Neural progenitor cell (in vitro differentiated cells): ENCODE results near the gene SPON1. TPM values are rescaled to one million over a fixed set of nuclear protein-coding genes. Genes with fewer than 3 reads are reported as not detected.

ENCODE experiments used
- DNase-seq: peaks from one replicate; pipeline ENCODE4 v3.0.0-alpha.2; 2016; ENCODE audit warnings: low spot score
- H2AFZ ChIP-seq: fragments of 200-600 bp; sonication (generic); replicated peaks from 2 replicates; pipeline ENCODE4 v1.6.1; 2016; ENCODE audit warnings: antibody characterized with exemption
- H3F3A ChIP-seq: fragments of 200-600 bp; sonication (generic); 2 replicates; pipeline ENCODE4 v1.6.1; 2016; ENCODE audit warnings: antibody characterized with exemption, low read depth
- H3K27ac ChIP-seq: fragments of 200-600 bp; sonication (generic); 2 replicates; pipeline ENCODE4 v1.5.1; 2016; ENCODE audit warnings: mild to moderate bottlenecking
- H3K27me3 ChIP-seq: fragments of 200-600 bp; sonication (generic); 2 replicates; pipeline ENCODE4 v1.6.1; 2016; ENCODE audit warnings: mild to moderate bottlenecking, moderate library complexity
- H3K36me3 ChIP-seq: fragments of 200-600 bp; sonication (generic); 2 replicates; pipeline ENCODE4 v1.5.1; 2016
- H3K4me1 ChIP-seq: fragments of 200-600 bp; sonication (generic); 2 replicates; pipeline ENCODE4 v1.6.1; 2016; ENCODE audit warnings: mixed run types
- H3K4me2 ChIP-seq: fragments of 200-600 bp; sonication (generic); 2 replicates; pipeline ENCODE4 v1.6.1; 2016
- H3K4me3 ChIP-seq: fragments of 200-600 bp; sonication (generic); 2 replicates; pipeline ENCODE4 v1.5.1; 2016
- H3K79me2 ChIP-seq: fragments of 200-600 bp; sonication (generic); 2 replicates; pipeline ENCODE4 v1.6.1; 2016; ENCODE audit warnings: low read depth
- H3K9ac ChIP-seq: fragments of 200-600 bp; sonication (generic); 2 replicates; pipeline ENCODE4 v1.6.1; 2016
- H3K9me3 ChIP-seq: fragments of 200-600 bp; sonication (generic); 2 replicates; pipeline ENCODE4 v1.5.1; 2016; ENCODE audit warnings: low read depth
- H4K20me1 ChIP-seq: fragments of 200-600 bp; sonication (generic); 2 replicates; pipeline ENCODE4 v1.6.1; 2016; ENCODE audit warnings: low read depth
- H3K27ac Mint-ChIP-seq: 3 replicates; pipeline ENCODE4 v1.8.0; 2021; ENCODE audit warnings: mixed read lengths
- H3K27me3 Mint-ChIP-seq: 2 replicates; pipeline ENCODE4 v1.8.0; 2022; ENCODE audit warnings: low read depth, mild to moderate bottlenecking, inconsistent platforms, moderate library complexity, mixed read lengths; ENCODE audit not compliant: insufficient read depth
- H3K36me3 Mint-ChIP-seq: 3 replicates; pipeline ENCODE4 v1.8.0; 2021; ENCODE audit warnings: mixed read lengths
- H3K4me1 Mint-ChIP-seq: 3 replicates; pipeline ENCODE4 v1.8.0; 2021; ENCODE audit warnings: mixed read lengths
- H3K4me3 Mint-ChIP-seq: 3 replicates; pipeline ENCODE4 v1.8.0; 2021; ENCODE audit warnings: mild to moderate bottlenecking, moderate library complexity, mixed read lengths
- H3K9me3 Mint-ChIP-seq: 3 replicates; pipeline ENCODE4 v1.8.0; 2020; ENCODE audit warnings: mixed read lengths
- EZH2 ChIP-seq: fragments of 200-600 bp; sonication (generic); IDR thresholded peaks from 2 replicates; pipeline ENCODE4 v1.6.1; 2017; ENCODE audit warnings: antibody characterized with exemption, mild to moderate bottlenecking, moderate library complexity
- EZH2phosphoT487 ChIP-seq: fragments of 200-600 bp; sonication (generic); IDR thresholded peaks from 2 replicates; pipeline ENCODE4 v1.6.1; 2017; ENCODE audit warnings: antibody characterized with exemption
- total RNA-seq: library from RNA; depleted of rRNA; stranded (reverse); fragments of >200 nt; gene quantifications from 2 replicates; pipeline ENCODE4 v1.2.3, GENCODE V29; 2015; ENCODE audit warnings: low replicate concordance
- TF ChIP-seq, protein P1 (sequence below): fragments of 200-600 bp; sonication (generic); IDR thresholded peaks from 2 replicates; pipeline ENCODE4 v1.5.1; 2017; ENCODE audit warnings: antibody characterized with exemption, mild to moderate bottlenecking

SPON1 gene
- total RNA-seq, 1 donor from 2014 or later = 35.4 TPM

DNA sequence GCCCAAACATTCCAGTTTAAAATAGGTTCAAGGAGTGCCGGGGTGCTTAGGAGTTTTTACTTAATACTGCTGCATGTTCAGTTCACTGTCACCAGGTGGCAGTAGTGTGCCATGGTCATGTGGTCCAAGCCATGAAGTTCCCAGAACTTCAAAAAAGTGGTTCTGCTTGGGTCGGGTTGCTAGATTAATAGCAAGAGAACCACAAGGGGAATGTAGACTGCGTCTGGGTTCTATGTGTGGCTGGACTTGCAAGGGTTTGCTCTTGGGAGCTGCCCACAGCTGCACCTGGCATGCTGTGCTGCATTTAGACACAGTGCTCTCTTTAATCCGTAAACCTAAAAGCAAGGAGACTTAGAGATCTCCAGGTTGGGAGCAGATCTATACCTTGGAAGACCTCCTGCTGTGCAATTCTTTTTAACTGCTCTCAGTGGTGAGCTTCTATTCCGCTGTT is 6.5 kb upstream of the SPON1 start:
- Mint-ChIP-seq H3K36me3 (no peaks in the 10 kb centered on the region), H3K4me1 (peaks cover 11% of the 10 kb centered on the region), H3K27ac (no peak overlapping the region), H3K27me3 (peaks cover 5% of the 10 kb centered on the region), H3K9me3 (no peaks in the 10 kb centered on the region), H3K4me3 (no peak overlapping the region)
- Histone ChIP-seq H3K9ac (no peak overlapping the region), H3K27me3 (peaks cover 20% of the 10 kb centered on the region), H3K79me2 (no peaks in the 10 kb centered on the region), H3K27ac (no peak overlapping the region), H3K4me3 (no peak overlapping the region), H3K36me3 (no peaks in the 10 kb centered on the region), H3K9me3 (no peaks in the 10 kb centered on the region), H3F3A (peaks cover 9% of the 10 kb centered on the region), H3K4me2 (no peak overlapping the region), H2AFZ (no peak overlapping the region), H3K4me1 (peaks cover 13% of the 10 kb centered on the region), H4K20me1 (no peaks in the 10 kb centered on the region)
- TF ChIP-seq, protein P1, sequence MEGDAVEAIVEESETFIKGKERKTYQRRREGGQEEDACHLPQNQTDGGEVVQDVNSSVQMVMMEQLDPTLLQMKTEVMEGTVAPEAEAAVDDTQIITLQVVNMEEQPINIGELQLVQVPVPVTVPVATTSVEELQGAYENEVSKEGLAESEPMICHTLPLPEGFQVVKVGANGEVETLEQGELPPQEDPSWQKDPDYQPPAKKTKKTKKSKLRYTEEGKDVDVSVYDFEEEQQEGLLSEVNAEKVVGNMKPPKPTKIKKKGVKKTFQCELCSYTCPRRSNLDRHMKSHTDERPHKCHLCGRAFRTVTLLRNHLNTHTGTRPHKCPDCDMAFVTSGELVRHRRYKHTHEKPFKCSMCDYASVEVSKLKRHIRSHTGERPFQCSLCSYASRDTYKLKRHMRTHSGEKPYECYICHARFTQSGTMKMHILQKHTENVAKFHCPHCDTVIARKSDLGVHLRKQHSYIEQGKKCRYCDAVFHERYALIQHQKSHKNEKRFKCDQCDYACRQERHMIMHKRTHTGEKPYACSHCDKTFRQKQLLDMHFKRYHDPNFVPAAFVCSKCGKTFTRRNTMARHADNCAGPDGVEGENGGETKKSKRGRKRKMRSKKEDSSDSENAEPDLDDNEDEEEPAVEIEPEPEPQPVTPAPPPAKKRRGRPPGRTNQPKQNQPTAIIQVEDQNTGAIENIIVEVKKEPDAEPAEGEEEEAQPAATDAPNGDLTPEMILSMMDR = peak; percentile 94
- TF ChIP-seq EZH2 = no peak
- DNase-seq = peak; percentile 83

DNA sequence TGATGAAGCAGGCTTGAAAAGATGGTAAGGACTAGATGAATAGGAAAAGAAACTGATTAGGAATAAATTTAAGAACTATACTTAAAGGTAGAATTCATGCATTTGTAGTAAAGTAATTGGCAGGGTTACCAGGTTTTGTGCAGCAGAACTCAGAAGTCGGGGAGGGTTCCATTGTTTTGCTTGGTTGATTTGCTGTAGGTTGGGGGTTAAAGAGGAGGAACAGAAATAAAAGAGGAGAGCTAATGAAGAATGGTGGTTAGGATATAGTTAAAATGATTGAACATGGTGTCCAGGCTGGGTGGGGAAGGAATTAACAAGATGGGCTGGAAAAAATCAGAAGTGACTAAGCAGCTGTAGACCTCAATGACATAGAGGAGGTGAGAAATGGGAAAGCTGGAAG is 5.5 kb upstream of the SPON1 start:
- Mint-ChIP-seq H3K36me3 (no peaks in the 10 kb centered on the region), H3K27ac (no peak overlapping the region), H3K4me3 (no peak overlapping the region), H3K9me3 (no peaks in the 10 kb centered on the region), H3K27me3 (peaks cover 14% of the 10 kb centered on the region), H3K4me1 (peaks cover 13% of the 10 kb centered on the region)
- Histone ChIP-seq H3F3A (peaks cover 14% of the 10 kb centered on the region), H3K9me3 (no peaks in the 10 kb centered on the region), H3K4me2 (no peak overlapping the region), H3K27me3 (peaks cover 30% of the 10 kb centered on the region), H3K4me3 (no peak overlapping the region), H2AFZ (no peak overlapping the region), H3K4me1 (peaks cover 20% of the 10 kb centered on the region), H4K20me1 (no peaks in the 10 kb centered on the region), H3K79me2 (no peaks in the 10 kb centered on the region), H3K36me3 (no peaks in the 10 kb centered on the region), H3K9ac (no peak overlapping the region), H3K27ac (no peak overlapping the region)
- DNase-seq = no peak
- TF ChIP-seq EZH2 = no peak
- TF ChIP-seq, protein P1 = no peak
- no peak for TF ChIP-seq EZH2phosphoT487

DNA sequence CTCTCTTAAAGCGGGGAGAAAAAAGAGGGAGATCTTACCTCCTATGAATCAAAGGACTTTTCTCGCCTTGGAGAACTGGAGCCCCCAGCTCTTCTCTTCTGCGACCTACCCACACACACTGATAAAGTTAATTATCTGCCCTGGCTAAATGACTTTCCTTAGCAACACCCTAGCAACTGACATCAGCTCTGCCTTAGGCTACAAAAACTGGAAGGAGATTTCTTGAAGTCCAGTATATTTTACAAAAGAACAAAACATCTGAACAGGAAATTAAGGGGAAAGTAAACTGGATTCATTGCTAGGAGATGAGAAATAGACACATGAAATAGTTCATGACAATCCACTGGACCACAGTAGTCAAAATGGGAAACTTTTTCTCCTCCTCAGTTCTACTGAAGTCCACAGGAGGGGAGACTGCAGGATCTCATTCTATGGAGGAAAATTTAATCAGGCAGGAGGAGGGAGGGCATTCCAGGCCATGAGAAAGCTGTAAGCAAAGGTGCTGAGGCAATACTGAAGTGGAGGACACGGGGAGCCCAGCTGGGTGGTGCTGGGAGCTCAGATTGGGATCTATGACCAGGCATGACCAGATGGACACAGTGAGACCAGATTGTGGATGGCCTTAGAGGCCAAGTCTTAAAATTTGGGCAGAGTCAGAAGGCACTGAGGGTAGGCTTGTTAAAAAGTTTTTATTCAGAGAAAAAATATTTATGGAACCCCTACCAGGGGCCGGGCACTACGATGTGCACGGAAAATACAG is 3.7 kb upstream of the SPON1 start:
- no peak for DNase-seq
- H3K4me1 ChIP-seq = peaks cover 23% of the 10 kb centered on the region
- Mint-ChIP-seq H3K36me3 (no peaks in the 10 kb centered on the region), H3K27ac (no peak overlapping the region), H3K9me3 (no peaks in the 10 kb centered on the region), H3K27me3 (peaks cover 25% of the 10 kb centered on the region), H3K4me1 (peaks cover 17% of the 10 kb centered on the region), H3K4me3 (no peak overlapping the region)
- peaks cover 48% of the 10 kb centered on the region for H3K27me3 ChIP-seq
- no peak overlapping the region for H3K4me2 ChIP-seq
- H2AFZ ChIP-seq = no peak overlapping the region
- H3K9ac ChIP-seq = no peak overlapping the region
- no peaks in the 10 kb centered on the region for H4K20me1 ChIP-seq
- H3K36me3 ChIP-seq = no peaks in the 10 kb centered on the region
- no peaks in the 10 kb centered on the region for H3K9me3 ChIP-seq
- no peaks in the 10 kb centered on the region for H3K79me2 ChIP-seq
- peaks cover 18% of the 10 kb centered on the region for H3F3A ChIP-seq
- H3K4me3 ChIP-seq = no peak overlapping the region
- no peak overlapping the region for H3K27ac ChIP-seq
- TF ChIP-seq EZH2 (no peak), EZH2phosphoT487 (no peak)
- TF ChIP-seq, protein P1 = no peak
